ENCODE data around the gene ARID1B.

Gene ARID1B

DNA sequence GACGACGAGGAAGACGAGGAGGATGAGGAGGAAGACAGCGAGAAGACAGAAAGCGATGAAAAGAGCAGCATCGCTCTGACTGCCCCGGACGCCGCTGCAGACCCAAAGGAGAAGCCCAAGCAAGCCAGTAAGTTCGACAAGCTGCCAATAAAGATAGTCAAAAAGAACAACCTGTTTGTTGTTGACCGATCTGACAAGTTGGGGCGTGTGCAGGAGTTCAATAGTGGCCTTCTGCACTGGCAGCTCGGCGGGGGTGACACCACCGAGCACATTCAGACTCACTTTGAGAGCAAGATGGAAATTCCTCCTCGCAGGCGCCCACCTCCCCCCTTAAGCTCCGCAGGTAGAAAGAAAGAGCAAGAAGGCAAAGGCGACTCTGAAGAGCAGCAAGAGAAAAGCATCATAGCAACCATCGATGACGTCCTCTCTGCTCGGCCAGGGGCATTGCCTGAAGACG lies 429.2 kb downstream of the ARID1B start:
- TF ChIP-seq ZFX (IDR thresholded peaks at IDR 0.05) = no peak
- no peak overlapping the region for H3K27ac ChIP-seq

DNA sequence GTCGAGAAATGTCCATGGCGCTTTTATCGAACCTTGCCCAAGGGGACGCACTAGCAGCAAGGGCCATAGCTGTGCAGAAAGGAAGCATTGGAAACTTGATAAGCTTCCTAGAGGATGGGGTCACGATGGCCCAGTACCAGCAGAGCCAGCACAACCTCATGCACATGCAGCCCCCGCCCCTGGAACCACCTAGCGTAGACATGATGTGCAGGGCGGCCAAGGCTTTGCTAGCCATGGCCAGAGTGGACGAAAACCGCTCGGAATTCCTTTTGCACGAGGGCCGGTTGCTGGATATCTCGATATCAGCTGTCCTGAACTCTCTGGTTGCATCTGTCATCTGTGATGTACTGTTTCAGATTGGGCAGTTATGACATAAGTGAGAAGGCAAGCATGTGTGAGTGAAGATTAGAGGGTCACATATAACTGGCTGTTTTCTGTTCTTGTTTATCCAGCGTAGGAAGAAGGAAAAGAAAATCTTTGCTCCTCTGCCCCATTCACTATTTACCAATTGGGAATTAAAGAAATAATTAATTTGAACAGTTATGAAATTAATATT lies 430.4 kb downstream of the ARID1B start:
- no peak overlapping the region for H3K27ac ChIP-seq
- no peak for TF ChIP-seq ZFX (IDR thresholded peaks at IDR 0.05)
- TF ChIP-seq, protein P1, sequence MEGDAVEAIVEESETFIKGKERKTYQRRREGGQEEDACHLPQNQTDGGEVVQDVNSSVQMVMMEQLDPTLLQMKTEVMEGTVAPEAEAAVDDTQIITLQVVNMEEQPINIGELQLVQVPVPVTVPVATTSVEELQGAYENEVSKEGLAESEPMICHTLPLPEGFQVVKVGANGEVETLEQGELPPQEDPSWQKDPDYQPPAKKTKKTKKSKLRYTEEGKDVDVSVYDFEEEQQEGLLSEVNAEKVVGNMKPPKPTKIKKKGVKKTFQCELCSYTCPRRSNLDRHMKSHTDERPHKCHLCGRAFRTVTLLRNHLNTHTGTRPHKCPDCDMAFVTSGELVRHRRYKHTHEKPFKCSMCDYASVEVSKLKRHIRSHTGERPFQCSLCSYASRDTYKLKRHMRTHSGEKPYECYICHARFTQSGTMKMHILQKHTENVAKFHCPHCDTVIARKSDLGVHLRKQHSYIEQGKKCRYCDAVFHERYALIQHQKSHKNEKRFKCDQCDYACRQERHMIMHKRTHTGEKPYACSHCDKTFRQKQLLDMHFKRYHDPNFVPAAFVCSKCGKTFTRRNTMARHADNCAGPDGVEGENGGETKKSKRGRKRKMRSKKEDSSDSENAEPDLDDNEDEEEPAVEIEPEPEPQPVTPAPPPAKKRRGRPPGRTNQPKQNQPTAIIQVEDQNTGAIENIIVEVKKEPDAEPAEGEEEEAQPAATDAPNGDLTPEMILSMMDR (conservative IDR thresholded peaks at IDR 0.05) = no peak

DNA sequence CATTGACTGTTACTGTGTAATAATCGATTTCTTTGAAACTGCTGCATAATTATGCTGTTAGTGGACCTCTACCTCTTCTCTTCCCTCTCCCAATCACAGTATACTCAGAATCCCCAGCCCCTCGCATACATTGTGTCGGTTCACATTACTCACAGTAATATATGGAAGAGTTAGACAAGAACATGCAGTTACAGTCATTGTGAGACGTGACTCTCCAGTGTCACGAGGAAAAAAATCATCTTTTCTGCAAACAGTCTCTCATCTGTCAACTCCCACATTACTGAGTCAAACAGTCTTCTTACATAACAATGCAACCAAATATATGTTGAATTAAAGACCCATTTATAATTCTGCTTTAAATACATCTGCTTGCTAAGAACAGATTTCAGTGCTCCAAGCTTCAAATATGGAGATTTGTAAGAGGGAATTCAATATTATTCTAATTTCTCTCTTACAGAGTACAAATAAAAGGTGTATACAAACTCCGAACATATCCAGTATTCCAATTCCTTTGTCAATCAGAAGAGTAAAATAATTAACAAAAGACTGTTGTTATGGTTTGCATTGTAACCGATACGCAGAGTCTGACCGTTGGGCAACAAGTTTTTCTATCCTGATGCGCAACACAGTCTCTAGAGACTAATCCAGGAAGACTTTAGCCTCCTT lies 432.8 kb downstream of the ARID1B start:
- H3K27ac ChIP-seq = no peak overlapping the region
- TF ChIP-seq, protein P1 (conservative IDR thresholded peaks at IDR 0.05) = no peak
- no peak for TF ChIP-seq ZFX (IDR thresholded peaks at IDR 0.05)

DNA sequence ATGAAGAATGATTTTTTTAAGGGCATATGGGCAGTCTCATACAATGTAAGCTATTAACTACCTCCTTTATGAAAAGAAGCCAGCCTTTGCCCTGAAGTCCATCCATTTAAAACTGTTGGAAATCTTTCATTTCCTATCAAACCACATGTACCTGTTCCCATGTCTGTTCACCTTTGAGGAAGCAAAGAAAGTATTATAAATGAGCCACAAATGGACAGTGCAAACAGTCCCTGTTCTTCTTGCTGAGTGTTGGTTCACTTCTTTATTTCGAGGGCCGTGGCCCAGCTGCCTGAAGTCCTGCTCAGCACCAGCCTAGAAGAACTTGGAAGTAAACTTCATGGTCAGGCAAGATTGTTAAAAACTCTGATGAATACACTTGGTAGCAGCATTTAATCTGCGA lies 433.8 kb downstream of the ARID1B start:
- no peak for TF ChIP-seq ZFX (IDR thresholded peaks at IDR 0.05)
- TF ChIP-seq, protein P1 (conservative IDR thresholded peaks at IDR 0.05) = no peak
- no peak overlapping the region for H3K27ac ChIP-seq

DNA sequence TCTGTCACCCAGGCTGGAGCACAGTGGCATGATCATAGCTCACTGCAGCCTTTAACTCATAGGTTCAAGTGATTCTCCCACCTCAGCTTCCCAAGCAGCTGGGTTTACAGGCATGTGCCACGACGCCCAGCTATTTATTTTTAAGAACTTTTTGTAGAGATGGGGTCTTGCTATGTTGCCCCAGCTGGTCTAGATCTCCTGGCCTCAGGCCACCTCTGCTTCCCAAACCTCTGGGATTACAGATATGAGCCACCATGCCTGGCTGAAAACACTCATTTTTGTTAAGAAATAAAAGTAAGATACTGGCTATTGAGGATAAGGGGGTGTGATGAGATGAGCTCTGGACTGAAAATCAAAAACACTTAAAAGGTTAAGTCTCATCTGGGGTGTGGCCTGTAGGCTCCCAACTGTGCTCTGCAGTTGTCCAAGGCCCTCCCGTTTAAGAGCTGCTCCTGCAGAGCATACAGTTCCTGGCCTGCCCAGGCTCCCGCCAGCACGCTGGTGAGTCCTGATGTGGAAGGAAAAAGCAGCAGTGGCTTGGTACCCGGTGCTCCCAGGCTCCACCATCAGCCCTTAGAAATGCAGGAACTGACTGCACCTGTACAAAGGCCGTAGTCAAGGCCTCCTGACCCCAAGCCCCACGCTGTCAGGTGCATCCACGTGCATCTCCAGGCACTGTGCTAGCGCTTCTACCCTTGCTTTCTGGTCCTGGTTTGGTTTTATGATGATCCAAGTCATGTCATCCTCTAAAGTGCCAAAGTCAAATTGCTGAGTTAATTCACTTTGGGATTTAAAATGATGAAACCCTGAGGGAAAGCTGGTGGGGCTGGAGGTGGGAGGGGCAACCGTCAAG lies 434.7 kb downstream of the ARID1B start:
- TF ChIP-seq, protein P1 (conservative IDR thresholded peaks at IDR 0.05) = no peak
- no peak for TF ChIP-seq ZFX (IDR thresholded peaks at IDR 0.05)

DNA sequence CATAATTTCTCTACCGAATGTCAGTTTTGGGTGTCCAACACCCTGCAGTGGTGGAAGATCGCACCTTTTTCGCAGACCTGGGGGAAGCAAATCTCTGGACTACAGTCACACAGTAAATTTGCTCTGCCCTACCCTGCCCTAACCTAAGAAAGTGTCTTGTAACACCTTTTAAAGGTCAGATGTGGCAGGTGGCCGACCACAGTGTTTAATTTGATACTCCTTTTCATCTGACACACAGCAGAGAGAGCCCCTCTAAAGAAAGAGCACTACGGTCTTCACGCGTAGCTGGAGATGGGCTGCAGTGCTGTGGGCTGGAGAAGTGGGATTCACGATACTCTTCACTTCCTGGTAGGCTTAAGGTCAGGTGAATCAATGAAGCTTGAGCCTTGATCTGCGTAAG lies 436.2 kb downstream of the ARID1B start:
- no peak overlapping the region for H3K27ac ChIP-seq
- TF ChIP-seq, protein P1 (conservative IDR thresholded peaks at IDR 0.05) = no peak
- no peak for TF ChIP-seq ZFX (IDR thresholded peaks at IDR 0.05)

More for the DNA sequence above, 434.7 kb downstream of the ARID1B start:
- no peak overlapping the region; the same call in 1 of the 2 replicates for H3K27ac ChIP-seq

DNA sequence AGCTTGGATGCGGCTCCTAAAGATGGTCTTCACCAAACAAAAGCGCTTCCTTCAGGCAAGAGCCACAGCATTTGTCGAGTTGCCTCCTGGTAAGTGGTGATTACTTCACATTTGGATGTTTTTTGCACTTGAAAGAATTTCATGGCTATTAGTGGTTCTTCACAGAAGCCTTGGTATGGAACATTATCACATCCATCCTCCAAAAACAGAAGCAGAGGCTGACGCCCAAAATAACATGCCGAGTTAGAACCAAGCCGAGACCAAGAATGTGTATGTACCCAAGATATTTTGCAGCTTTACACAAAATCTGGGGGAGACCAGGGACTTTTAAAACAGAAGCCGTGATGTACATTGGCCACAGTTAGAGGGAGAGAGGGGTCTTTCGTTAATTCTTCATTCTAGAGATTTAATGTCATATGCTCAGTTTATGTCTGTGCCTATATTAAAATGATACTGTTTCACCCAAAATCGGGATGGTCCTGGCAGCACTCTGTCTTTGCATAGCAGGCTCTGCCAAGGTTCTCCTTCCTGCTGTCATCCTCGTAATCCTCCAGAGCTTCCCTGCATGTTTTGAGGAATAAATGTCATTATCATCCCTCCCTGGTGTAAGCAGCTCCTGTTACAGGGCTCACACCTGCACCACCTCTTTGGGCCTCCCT lies 436.9 kb downstream of the ARID1B start:
- no peak overlapping the region for H3K27ac ChIP-seq
- TF ChIP-seq, protein P1 (conservative IDR thresholded peaks at IDR 0.05) = no peak
- no peak for TF ChIP-seq ZFX (IDR thresholded peaks at IDR 0.05)
